SK-N-SH (cell line): Measurements from ENCODE around the gene DYNLL1.

Experiments
- CTCF ChIP-seq: fragments of 200-600 bp; sonication (generic); IDR thresholded peaks from 2 replicates; pipeline ENCODE4 v1.6.1; 2017; ENCODE audit warnings: antibody characterized with exemption, mild to moderate bottlenecking, moderate library complexity
- NRF1 ChIP-seq: IDR thresholded peaks from 2 replicates; pipeline ENCODE4 v1.6.1; 2012; ENCODE audit warnings: low read depth, mild to moderate bottlenecking, low read length
- POLR2AphosphoS5 ChIP-seq: IDR thresholded peaks from 2 replicates; pipeline ENCODE4 v1.6.1; 2012; ENCODE audit warnings: low read depth, low read length
- RAD21 ChIP-seq: IDR thresholded peaks from 2 replicates; pipeline ENCODE4 v1.6.1; 2012; ENCODE audit warnings: mild to moderate bottlenecking, low read length

GRCh38 chr12:120462099-120462640 is 33.7 kb upstream of the DYNLL1 start:
- TF ChIP-seq POLR2AphosphoS5 = no peak
- TF ChIP-seq NRF1 = no peak
- no peak for TF ChIP-seq RAD21
- no peak for TF ChIP-seq CTCF
